Transverse colon (tissue), 4 donors: ENCODE results near the gene PTPN3.

Source experiments
- CTCF ChIP-seq, 5 experiments: fragments of 200-600 bp in 3 of 5; fragments of 450-650 bp in 2 of 5; sonication (generic) in 3 of 5; IDR thresholded peaks; 1 replicate in 2 of 5; 2 replicates in 3 of 5; pipeline ENCODE4 v1.5.1; 2016 to 2017; ENCODE audit warnings: antibody characterized with exemption in 5 of 5, inconsistent platforms in 3 of 5, mild to moderate bottlenecking in 2 of 5, moderate library complexity in 1 of 5
- POLR2AphosphoS5 ChIP-seq, 3 donors: sonication (generic); formaldehyde crosslinking; IDR thresholded peaks; one replicate each; pipeline ENCODE4 v1.6.1; 2016; ENCODE audit warnings: antibody characterized with exemption in 3 of 3

- TF ChIP-seq CTCF (IDR thresholded peaks at IDR 0.05) (no peak), POLR2AphosphoS5 (IDR thresholded peaks at IDR 0.05) (no peak)
Observed at GRCh38 chr9:109473329-109473728, 24.8 kb downstream of the PTPN3 start.
